Kidney (tissue), 14 donors: ENCODE data around the gene BACH2. TPM values are rescaled to one million over a fixed set of nuclear protein-coding genes. Genes with fewer than 3 reads are reported as not detected.

Experiments
- DNase-seq, 5 donors: peaks; one replicate each; pipeline ENCODE4 v3.0.0-alpha.2; 2013 to 2020
- FAIRE-seq: peaks from 2 replicates; lab custom pipeline; 2012; peaks lifted over from hg19 to GRCh38; lab: Jason Lieb, UNC
- H3K27ac ChIP-seq, 2 donors: one replicate each; pipeline ENCODE4 v1.7.0; 2013; ENCODE audit warnings: low read depth in 2 of 2, low read length in 2 of 2, inconsistent platforms in 1 of 2
- H3K27me3 ChIP-seq: one replicate; pipeline ENCODE4 v1.7.1; 2013; ENCODE audit warnings: low read length, inconsistent platforms; ENCODE audit not compliant: control insufficient read depth, insufficient read depth
- H3K36me3 ChIP-seq, 3 donors: one replicate each; pipeline versions ENCODE4 v1.7.0 to v1.7.1; 2013; ENCODE audit warnings: low read length in 3 of 3, control low read depth in 1 of 3, inconsistent platforms in 1 of 3; ENCODE audit not compliant: insufficient read depth in 3 of 3, control insufficient read depth in 2 of 3
- H3K4me1 ChIP-seq, 3 donors: one replicate each; pipeline versions ENCODE4 v1.7.0 to v1.7.1; 2013; ENCODE audit warnings: low read length in 3 of 3, inconsistent platforms in 1 of 3, low read depth in 1 of 3; ENCODE audit not compliant: control insufficient read depth in 2 of 3, insufficient read depth in 2 of 3
- H3K4me3 ChIP-seq, 3 donors: one replicate each; pipeline versions ENCODE4 v1.7.0 to v1.8.1; 2013; ENCODE audit warnings: low read length in 3 of 3, control low read depth in 1 of 3, inconsistent platforms in 1 of 3
- H3K9ac ChIP-seq, 3 donors: one replicate each; pipeline versions ENCODE4 v1.7.0 to v1.7.1; 2013; ENCODE audit warnings: low read length in 3 of 3, control low read depth in 1 of 3, inconsistent platforms in 1 of 3
- H3K9me3 ChIP-seq, 3 donors: one replicate each; pipeline versions ENCODE4 v1.7.0 to v1.7.1; 2013; ENCODE audit warnings: low read length in 3 of 3, control low read depth in 1 of 3, inconsistent platforms in 1 of 3; ENCODE audit not compliant: control insufficient read depth in 2 of 3, insufficient read depth in 1 of 3
- CTCF ChIP-seq: IDR thresholded peaks from 3 replicates; pipeline ENCODE4 v1.5.1; 2012; ENCODE audit warnings: mild to moderate bottlenecking, moderate library complexity, borderline replicate concordance; ENCODE audit not compliant: insufficient read depth; ENCODE audit errors: extremely low read depth
- intact Hi-C: fragments of 100-400 bp; cut with DNase I; formaldehyde crosslinking; loops from one replicate; pipeline ENCODE4 v1.11.1; 2022
- polyA plus RNA-seq: library from polyadenylated mRNA; stranded (reverse); fragments of 350-450 nt; fragmentation: Illumina TruSeq; extraction: RNeasy Lipid Tissue Mini Kit (QIAGEN cat#74804); gene quantifications from one replicate; pipeline ENCODE4 v1.2.3, GENCODE V29; 2014; ENCODE audit warnings: low read depth, low replicate concordance; ENCODE audit not compliant: insufficient read depth
- total RNA-seq: library from RNA; stranded (reverse); fragmentation: NEBNext Ultra II Directional; extraction: Animal tissue kit (Norgen Biotek cat#: 25700); gene quantifications from one replicate; pipeline ENCODE4 v1.2.1, GENCODE V29; 2021
- donor health status: control.
- donor health status: control.
- donor health status: control.
- donor health status: control.
- donor health status: control.
- donor health status: DM: yes; HTN: yes; CAD: no.
- donor health status: Normal renal cell carcinoma (clear cell type).

Gene BACH2
- total and polyA plus RNA-seq, 2 donors from 2014 or later, result 0.32 to 6.9 TPM

- H3K9ac ChIP-seq, result no peak overlapping the region
- no peak for TF ChIP-seq CTCF
- FAIRE-seq, result no peak
- H3K9me3 ChIP-seq, result no peaks in the 10 kb centered on the region
- H3K27ac ChIP-seq, result no peak overlapping the region
- no peaks in the 10 kb centered on the region for H3K36me3 ChIP-seq
- H3K4me1 ChIP-seq, result no peaks in the 10 kb centered on the region
- H3K27me3 ChIP-seq, result no peaks in the 10 kb centered on the region
- H3K4me3 ChIP-seq, result no peak overlapping the region
- intact Hi-C loops, result no loop called here
- DNase-seq, result no peak
These were observed 190.2 kb downstream of the BACH2 start for GRCh38 chr6:90106449-90106848.

- Histone ChIP-seq H3K36me3 (no peaks in the 10 kb centered on the region), H3K27ac (no peak overlapping the region), H3K4me3 (no peak overlapping the region), H3K27me3 (no peaks in the 10 kb centered on the region), H3K9ac (no peak overlapping the region), H3K9me3 (no peaks in the 10 kb centered on the region), H3K4me1 (no peaks in the 10 kb centered on the region)
- DNase-seq (no peak), FAIRE-seq (no peak)
- no peak for TF ChIP-seq CTCF
- intact Hi-C loops, result no loop called here
These were observed 191.0 kb downstream of the BACH2 start for GRCh38 chr6:90105506-90106170.

- H3K9ac ChIP-seq, result no peak overlapping the region
- H3K36me3 ChIP-seq, result no peaks in the 10 kb centered on the region
- DNase-seq (peak in 1 of 5 donors; percentile 33), FAIRE-seq (no peak)
- TF ChIP-seq CTCF, result no peak
- no peaks in the 10 kb centered on the region for H3K9me3 ChIP-seq
- intact Hi-C loops, result no loop called here
- no peaks in the 10 kb centered on the region for H3K4me1 ChIP-seq
- no peaks in the 10 kb centered on the region for H3K27me3 ChIP-seq
- no peak overlapping the region for H3K4me3 ChIP-seq
- H3K27ac ChIP-seq, result no peak overlapping the region
These were observed 193.4 kb downstream of the BACH2 start for GRCh38 chr6:90103056-90103800.
